Coronary artery (tissue), 2 donors: ENCODE data around the gene ARHGAP4.
A peak's percentile ranks its signal among the peaks of the same experiment; 100 is the strongest.

Source experiments
- DNase-seq: peaks from one replicate; pipeline ENCODE4 v3.0.0-alpha.2; 2017; ENCODE audit warnings: low spot score
- H3K27ac ChIP-seq, 2 donors: fragments of 200-600 bp; sonication (generic); one replicate each; pipeline ENCODE4 v1.5.1; 2016 to 2019
- H3K4me3 ChIP-seq: fragments of 200-600 bp; sonication (generic); 2 replicates; pipeline ENCODE4 v1.5.1; 2016; ENCODE audit warnings: mild to moderate bottlenecking, moderate library complexity
- TF ChIP-seq, protein P1 (sequence below): fragments of 200-600 bp; sonication (generic); IDR thresholded peaks from one replicate; pipeline ENCODE4 v1.5.1; 2019; ENCODE audit warnings: antibody characterized with exemption

The ARHGAP4 gene

DNA sequence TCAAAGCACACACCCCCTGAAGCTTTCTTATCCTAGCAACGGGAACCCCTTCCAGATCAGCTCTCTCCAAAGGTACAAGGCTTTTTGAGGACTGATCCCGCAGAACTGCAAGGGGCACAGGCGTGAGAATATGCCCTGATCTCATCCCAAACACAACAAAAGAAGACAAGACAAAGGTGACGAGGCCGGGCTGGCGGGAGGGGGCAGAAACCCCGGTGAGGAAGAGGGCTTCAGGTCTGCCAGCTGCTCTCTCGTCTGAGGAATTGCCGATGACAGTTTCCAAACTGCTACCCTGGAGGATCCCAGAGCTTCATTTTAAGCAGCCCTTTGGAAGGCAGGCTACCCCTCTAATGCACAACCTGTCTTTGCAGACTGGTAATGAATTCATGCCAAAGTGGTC, 42.2 kb upstream of the ARHGAP4 start:
- TF ChIP-seq, protein P1, sequence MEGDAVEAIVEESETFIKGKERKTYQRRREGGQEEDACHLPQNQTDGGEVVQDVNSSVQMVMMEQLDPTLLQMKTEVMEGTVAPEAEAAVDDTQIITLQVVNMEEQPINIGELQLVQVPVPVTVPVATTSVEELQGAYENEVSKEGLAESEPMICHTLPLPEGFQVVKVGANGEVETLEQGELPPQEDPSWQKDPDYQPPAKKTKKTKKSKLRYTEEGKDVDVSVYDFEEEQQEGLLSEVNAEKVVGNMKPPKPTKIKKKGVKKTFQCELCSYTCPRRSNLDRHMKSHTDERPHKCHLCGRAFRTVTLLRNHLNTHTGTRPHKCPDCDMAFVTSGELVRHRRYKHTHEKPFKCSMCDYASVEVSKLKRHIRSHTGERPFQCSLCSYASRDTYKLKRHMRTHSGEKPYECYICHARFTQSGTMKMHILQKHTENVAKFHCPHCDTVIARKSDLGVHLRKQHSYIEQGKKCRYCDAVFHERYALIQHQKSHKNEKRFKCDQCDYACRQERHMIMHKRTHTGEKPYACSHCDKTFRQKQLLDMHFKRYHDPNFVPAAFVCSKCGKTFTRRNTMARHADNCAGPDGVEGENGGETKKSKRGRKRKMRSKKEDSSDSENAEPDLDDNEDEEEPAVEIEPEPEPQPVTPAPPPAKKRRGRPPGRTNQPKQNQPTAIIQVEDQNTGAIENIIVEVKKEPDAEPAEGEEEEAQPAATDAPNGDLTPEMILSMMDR = no peak
- peak overlapping the region; percentile 99 for H3K27ac ChIP-seq
- peak overlapping the region; percentile 87 for H3K4me3 ChIP-seq
- no peak for DNase-seq

DNA sequence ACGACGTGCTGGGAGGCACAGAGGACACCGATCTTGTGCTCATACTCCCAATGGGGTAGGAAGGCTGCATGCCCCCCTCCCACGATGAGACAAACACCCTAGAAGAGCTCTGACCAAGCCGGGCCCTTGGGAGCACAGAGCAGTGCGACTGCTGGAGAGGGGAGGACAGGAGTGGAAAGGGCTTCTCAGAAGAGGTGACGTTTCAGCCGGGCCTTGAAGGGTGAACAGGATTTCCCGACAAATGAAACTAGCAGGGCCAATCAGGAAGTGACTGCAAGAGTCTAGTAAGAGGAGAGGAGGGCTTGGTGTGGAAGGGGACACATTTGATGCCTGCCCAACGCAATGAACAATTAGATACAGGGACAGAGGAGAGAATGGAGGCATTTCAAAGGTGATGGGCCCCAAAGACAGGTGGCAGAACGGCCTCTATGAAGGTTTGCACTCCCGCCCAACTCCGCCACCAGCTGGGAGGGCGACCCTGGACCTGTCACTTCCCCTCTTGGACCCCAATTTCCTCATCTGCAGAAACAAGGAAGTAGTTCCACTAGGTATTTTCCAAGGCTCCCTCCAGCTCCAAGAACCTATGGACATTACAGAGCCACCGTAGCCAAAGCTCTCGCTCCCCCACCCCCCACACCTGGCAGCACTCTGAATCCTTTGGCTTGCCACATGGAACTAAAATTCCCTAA, 41.6 kb upstream of the ARHGAP4 start:
- TF ChIP-seq, protein P1 = no peak
- Histone ChIP-seq H3K4me3 (peak overlapping the region; percentile 87), H3K27ac (peak overlapping the region; percentile 99)
- DNase-seq = no peak

DNA sequence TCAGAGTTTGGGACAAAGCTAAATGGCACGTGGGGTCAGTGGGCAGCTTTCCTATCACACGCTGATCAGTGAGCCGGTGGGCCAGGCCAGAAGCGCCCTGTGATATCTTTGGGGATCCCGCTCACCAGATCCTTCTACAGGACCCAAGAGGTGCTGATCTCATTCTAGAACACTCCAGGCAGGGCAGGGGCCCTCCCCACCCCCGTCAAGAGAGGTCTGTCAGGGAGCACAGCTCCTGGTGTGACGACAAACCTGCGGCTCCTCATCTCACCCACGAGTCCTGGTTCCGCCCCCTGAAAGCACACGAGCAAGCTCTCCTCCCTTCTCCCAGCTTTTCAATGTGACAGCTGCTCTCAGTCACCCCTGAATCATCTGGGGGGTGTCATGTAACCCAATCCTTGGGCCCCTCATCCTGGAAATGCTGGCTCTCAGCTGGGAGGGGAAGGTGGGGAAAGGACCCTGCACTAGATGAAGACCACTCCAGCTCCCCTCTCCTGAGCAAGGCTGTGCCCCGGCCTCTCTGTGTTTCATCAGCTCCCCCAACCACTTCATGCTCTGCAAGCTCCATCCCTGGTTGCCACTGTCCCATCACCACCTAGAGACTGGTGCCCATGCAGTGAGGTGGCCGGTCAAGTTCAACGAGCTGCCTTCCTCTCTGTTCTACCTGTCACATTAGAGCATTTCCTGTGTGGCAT, 40.9 kb upstream of the ARHGAP4 start:
- peak overlapping the region; percentile 87 for H3K4me3 ChIP-seq
- DNase-seq = no peak
- TF ChIP-seq, protein P1 = no peak
- peak overlapping the region; percentile 99 for H3K27ac ChIP-seq

DNA sequence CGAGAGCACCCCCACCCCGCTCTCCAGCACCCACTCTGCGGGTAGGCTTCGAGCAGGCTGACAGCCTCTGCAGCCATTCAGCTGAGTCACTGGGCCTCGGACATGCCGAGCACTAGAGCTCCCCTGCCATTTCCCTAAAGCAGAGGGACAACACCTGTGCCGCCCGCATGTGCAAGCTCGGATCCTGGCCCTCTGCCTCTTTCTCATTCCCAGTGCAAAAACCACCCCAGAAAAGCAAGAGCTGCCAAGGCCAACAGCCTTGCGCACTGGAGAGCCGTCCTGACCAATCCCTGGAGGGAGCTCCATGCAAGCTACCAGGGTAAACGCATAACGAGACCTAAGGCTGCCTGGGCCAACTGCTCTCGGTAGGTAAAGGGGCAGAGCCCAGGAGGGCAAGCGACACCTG, 40.2 kb upstream of the ARHGAP4 start:
- DNase-seq = no peak
- H3K4me3 ChIP-seq = peak overlapping the region; percentile 87
- TF ChIP-seq, protein P1 = no peak
- peak overlapping the region in 1 of 2 donors; percentile 99 for H3K27ac ChIP-seq

DNA sequence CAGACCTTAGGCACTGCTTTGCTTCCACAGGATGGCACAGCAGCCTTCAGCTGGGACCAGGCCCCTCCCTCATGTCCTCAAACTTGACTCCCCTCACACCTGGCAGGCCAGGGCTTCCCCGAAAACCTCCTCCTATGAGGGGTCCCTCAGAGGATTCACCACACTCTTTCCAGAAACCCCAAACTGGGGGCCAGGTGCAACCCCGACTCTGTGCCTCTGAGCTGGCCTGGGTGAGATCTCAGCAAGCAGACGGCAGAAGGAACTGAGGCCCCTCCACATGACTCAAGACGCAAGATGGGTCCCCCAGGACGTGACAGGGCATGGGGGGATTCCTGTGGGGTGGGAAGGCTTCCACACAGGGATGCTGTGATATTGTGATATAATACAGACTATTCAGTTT, 39.3 kb upstream of the ARHGAP4 start:
- Histone ChIP-seq H3K4me3 (no peak overlapping the region), H3K27ac (peak overlapping the region in 1 of 2 donors; percentile 40)
- TF ChIP-seq, protein P1 = no peak
- no peak for DNase-seq

DNA sequence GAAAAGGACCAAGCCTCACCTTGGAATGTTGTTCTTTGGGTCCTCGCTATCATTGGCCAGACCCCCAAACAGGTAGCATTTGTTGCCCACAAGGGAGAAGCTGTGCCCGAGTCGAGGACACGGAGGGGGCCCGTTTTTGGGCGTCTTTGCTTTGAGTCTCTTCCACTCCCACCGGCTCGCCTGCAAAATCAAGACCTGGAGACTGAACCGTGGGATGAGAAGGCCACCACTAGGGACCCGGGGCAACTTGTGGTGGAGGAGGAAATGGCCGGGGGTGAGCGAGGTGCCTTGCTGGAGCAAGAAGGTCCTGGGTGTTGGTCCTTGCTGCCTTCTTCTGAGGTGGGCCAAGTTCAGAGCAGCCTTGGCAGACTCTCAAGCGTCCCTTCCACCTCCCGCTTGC, 38.0 kb upstream of the ARHGAP4 start:
- Histone ChIP-seq H3K27ac (no peak overlapping the region), H3K4me3 (no peak overlapping the region)
- DNase-seq = no peak
- TF ChIP-seq, protein P1 = no peak

DNA sequence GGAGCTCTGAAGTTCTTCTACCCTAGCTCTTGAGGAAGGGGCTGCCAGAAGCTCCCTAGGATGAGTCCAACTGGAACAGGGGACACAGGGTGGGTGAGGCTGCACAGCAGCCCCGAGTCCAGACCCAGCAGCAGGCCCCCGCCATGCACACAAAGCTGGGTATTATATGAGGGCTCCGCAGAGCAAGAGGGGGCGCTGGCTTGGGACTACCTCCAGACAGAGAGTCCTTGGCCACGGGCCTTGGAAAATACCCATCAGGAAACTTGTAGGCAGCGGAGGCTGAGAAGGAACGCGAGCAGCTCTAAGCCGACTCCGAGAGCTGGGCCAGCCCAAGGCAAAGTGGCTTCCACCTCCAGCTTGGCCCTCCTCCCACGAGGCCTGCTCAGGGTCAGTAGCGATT, 37.5 kb upstream of the ARHGAP4 start:
- DNase-seq = no peak
- Histone ChIP-seq H3K27ac (no peak overlapping the region), H3K4me3 (no peak overlapping the region)
- TF ChIP-seq, protein P1 = no peak
